GM18498 (cell line): ENCODE results near the gene MAPRE2.

ENCODE experiments used
- ATAC-seq: cut with Tn5 transposase; IDR thresholded peaks from one replicate; pipeline ENCODE4 v1.9.1; 2021; ENCODE audit warnings: mild to moderate bottlenecking, moderate library complexity; ENCODE audit not compliant: unreplicated experiment

The MAPRE2 gene

DNA sequence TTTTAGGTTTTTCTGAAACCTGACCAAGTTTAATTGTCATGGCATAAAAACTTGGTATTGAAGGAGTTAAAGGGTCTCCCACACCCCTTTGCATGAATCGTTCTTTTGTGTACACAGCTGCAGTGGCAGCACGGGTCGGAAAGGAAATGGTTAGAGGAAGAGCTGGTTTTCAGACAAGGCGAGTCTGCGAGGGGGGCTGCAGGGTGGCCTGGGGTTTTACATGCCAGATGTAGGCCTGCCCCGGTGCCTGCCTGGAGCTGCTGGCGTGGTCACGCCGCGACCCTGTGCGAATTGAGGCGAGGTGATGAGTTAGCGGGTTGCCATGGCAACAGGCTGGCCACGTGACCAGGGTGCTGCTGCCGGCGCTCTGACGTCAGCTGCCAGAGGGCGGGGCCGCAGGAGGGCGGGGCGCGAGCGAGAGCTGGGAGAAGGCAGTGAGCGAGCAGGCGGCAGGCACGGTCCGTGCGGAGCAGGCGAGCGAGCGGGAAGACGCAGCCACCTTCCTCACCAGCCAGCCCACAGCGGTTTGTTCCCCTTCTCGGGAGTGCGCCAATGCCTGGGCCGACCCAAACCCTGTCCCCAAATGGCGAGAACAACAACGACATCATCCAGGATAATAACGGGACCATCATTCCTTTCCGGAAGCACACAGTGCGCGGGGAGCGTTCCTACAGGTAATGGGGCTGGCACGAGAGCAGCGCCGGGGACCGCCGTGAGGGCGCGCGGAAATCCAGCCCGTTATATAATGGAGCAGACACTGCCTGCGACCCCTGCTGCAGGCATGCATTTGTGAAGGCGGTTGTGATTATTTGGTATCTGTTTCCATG lies at the start of gene MAPRE2:
MAPRE2 (plus strand) TSS at position 426 of the 827 bp plus-strand sequence; CDS start at position 553, 127 bp downstream.
- peak; percentile 81 for ATAC-seq

DNA sequence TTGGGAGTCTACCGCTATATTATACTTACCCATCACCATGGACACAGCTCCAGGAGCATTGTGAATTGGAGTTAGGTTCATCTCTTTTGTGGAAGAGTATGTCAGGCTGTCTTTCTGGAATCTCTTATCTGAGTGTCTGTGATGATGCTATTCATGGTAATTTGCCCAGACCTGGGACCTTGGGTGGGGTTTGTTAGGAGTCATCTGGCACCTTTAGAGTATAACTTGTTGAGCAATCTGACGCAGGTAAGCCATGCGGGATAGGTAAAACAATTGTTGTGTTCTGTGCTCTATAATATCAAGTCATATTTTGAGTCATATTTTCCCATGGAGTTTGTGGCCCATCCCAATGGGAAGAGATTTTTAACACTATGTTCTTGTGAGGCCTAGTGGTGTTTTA lies 49.7 kb upstream of the MAPRE2 start:
- no peak for ATAC-seq

DNA sequence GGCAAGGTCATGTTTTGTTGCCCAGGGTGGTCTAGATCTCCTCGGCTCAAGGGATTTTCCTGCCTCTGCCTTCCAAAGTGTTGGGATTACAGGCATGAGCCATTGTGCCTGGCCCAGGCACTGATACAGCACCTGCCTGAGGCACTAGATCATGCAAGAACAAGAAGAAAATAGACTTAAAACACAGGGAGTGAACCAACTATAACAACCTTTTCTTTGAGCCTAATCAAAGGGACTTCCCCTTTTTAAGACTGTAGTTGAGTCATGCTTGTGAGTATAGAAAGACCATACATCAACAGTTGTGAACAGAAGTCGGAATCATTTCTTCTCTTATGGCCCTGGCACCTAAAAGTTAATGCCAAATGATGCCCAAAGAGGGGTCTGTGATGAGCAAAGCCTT lies 47.9 kb upstream of the MAPRE2 start:
- ATAC-seq = no peak

DNA sequence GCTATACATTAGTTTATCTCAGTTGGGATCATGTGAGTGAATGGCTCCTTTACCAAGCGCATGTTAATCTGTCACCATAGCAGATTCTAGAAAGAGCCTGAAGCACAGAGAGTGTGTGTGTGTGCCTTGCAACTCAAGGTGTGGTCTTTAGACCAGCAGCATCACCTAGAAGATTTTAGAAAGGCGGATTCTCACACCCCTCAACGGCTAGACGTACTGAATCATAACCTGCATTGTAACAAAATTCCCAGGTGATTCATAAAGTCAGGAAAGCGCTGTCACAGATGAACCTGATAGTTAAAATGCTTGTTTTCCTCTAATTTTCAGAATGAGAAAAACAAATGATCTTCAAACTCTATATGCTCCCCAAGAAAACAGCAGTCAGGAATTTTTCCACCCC lies 45.5 kb upstream of the MAPRE2 start:
- ATAC-seq = no peak

DNA sequence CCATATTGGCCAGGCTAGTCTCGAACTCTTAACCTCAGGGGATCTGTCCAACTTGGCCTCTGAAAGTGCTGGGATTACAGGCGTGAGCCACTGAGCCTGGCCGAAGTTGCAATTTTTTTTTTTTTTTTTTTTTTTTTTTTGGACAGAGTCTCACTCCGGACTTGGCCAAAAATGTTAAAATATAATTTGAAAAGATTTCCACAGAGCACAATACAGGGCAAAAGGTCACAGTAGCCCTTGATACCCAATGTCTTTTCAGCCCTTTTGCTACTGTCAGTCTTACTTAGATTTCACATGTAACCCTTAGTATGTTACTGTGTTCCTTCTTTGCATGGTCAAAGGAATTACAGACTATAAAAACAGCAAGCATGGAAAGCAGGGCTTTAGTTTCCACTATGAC lies 42.6 kb upstream of the MAPRE2 start:
- no peak for ATAC-seq

DNA sequence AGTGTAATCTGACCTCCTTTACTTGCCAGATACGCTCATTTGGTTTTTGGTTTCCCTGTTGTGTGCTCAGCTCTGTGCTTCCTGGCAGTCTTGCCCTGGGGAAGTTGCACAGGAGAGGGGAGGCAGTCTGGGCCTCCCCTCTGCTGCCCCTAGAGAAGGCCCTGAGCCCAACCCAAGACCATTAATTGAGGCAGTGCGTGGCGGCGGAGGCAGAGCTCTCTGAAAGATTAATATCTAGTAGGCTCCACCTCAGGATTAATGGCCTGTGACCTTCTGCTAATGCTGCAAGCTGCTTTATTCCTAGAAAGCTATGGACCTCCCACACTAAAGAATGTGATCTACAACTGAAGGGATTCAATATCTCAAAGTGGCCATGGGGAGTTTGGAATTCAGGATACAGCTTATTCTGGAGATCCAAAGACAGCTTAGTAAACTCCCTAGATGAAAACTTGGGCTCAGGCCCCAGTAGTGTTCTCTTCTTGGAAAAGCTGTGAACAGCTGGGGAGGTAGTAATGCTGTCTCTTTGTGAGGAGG lies 41.4 kb upstream of the MAPRE2 start:
- ATAC-seq = no peak

DNA sequence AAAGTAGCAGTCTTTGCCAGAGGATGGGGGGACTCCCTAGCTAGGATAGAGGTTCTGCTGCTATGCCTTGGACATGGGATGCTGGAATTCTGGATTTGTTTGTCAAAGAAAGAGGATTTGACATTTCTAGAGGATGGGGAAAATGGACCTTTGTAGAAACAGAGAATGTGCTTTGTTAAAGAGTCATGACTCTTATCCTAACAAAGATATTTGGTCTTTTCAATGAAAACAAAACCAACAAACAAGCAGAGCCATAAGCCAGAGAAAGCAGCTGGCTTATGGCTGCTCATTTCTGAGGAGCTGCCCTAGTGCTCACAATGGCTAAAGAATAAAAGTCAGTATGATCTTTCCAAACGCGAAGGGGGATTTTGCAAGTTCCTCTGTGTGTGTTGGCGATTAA lies 40.8 kb upstream of the MAPRE2 start:
- ATAC-seq = no peak

DNA sequence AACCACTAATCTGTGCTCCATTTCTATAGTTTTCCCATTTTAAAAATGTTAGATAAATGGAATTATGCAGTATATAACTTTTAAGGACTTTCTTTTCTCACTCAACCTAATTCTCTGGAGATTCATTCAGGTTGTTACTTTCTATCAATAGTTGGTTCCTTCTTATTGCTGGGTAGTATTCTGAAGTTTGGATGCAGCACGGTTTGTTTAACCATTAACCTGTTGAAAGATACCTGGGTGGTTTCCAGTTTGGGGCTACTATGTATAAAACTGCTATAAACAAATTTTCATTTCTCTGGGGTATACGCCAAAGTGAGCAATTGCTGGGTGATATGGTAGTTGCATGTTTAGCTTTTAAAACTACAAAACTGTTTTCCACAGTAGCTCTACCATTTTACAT lies 39.1 kb upstream of the MAPRE2 start:
- ATAC-seq = no peak

DNA sequence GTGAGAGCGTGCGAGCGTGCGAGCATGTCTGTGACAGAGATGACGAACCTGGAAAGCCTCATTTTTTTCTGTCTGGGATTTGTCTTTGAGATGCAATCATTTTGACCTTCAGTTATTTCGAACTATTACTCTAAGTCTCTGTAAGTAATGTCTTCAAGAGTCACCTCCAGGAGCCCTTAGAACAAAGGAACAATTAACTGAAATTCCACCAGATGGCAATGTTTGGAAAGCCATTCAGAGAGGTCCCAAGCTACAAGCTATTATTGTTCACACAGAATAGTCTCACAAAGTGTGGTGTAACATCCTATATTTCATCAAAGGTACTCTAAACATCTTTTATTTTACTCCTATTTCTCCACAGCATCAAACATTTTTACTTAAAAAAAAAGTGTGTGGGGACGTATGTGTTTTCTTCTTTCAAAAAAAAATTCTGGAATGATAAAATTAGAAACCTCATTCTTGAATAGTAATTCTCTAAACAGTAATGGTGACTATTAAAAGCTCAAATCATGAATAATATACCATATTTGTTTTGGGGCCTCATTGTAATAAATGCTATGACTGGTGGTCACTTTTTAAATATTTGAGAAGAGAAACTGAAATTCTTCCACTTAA lies 35.1 kb upstream of the MAPRE2 start:
- ATAC-seq = peak; percentile 86

DNA sequence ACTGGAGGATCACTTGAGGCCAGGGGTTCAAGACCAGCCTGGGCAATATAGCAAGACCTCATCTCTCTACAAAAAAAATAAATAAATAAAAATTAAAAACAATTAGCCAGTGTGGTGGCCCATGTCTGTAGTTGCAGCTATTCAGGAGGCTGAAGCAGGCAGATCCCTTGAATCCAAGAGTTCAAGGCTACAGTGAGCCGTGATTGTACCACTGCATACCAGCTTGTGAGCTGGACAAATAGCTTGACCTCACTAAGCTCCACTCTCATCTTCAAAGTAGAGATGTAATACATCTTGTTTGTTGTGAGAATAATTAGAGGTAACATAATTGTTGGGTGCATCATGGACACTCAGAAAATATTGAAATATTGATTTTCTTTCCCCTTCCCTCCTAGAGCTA lies 31.1 kb upstream of the MAPRE2 start:
- ATAC-seq = no peak

DNA sequence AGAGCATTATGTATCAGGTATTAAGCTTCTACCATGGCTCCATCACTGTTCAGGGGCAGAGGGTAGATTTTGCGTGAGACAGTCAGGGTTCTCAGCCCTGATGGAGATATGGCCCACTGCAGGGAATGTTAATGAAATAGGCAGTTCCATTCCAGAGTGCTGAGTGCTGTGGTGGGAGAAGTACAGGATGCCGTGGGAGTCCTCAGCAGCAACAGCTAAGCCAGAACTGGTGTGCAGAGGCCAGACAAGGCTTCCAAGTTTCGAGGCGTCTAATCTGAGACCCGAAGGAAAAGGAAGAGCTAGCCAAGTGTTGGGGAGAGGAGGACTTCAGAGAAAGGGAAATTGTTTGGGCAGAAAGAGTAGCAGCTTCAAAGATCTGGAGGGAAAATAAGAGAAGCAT lies 30.2 kb upstream of the MAPRE2 start:
- no peak for ATAC-seq

DNA sequence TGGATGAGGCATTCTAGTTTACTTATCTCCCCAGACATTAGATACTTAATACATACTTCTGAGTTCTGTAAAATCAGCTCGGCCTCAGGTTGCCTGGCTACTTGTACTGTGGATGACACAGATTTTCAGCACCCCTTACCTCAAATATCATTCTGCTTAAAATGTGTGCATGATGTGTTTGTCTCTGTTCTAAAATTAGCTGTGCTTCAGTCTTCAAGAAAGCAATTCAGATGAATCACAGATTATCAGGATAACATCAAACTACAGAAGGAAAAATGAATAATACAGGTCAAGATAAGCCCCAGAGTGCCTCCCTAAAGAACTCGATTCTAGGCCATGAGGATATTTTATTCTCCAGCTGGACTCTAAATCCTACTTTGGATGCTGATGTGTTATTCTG lies 21.3 kb upstream of the MAPRE2 start:
- no peak for ATAC-seq

DNA sequence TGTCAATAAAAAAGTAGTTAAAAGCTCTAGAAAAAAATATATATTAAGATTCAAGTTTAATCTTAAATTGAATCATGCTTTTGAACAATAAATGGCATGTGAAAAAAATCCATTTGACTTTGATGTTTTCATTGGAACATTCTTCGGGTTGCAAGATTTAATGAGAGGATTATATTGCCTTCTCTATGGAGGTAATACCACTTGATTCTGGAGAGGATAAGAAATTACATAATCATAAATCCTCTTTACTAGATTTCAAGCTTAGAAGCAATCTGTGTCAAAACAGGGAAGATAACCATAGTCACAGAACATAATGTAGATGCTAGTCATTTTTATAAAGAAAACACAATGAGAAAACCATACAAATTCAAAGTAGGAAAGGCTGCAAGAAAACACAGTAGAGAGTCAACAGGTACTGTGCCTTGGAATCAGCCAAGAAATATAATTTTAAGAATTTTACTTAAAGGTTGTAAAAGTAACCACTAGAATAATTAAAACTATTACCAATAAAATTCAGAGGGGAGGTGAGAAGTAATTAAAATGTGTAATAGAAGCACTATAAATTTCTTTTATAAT lies 18.7 kb upstream of the MAPRE2 start:
- ATAC-seq = no peak

DNA sequence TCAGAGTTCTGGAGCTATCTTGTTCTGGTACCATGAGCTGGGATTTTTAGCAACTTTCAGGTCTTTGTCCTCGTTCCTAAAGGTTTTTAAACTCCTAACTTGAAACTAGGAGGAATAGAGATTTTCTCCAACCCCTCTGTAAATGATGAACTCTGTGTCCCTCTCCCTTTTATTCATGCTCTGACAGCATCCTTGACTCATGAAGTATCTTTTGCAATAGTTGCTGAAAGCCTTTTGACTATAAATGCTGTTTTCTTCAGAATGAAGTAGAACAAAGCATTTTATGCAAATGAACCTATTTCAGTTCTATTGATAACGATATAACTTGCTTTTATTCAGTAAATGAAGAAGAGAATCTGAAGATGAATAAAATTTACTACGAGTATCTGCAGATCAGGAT lies 17.0 kb upstream of the MAPRE2 start:
- ATAC-seq = no peak

DNA sequence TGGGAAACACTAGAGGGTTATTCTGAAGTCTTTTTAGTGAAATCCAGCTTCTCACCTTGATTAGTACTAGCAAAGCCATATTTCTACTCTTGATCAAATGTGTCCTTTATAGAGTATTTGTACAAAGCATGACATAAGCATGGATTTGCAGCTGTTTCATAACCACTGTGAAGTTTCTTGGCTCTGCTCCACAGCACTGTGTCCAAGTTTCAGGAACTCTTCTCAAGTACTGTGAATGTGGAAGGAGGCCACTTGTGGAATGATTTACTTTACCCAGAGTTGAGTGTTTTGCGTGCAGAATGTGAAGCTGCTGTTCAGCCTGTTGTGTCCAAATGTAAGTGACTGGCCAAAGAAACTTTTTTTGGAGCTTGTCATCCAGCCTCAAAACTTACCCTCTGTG lies 16.2 kb upstream of the MAPRE2 start:
- ATAC-seq = no peak

DNA sequence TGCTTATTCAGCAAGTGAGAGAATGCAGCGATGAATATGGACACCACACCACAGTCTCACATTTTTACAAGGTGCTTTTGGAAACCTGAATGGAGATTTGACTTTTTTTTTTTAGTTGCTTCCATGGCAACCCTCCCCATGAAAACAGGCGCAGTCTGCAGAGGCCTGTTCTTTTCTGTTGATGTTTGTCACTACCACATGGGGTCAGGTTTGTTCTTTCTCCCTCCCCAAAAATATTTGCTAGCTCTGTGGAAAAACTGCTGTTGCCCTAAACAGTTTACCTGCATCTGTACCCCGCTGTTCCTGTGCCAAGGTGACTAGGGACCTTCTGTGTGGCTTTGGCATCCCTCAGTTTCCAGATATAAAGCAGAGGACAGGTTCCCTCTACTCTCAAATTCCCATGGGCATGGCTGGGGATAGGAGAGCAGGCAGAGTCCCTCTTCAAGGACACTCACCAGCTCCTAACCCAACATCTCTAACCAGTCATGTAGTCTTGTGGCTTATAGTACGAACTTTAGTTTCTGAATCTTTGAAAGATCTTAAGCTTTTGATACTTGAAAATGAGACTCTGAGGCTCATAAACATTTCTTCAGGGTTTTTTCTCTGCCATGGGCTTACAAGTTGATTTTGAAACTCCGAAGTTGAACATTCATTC lies 14.7 kb upstream of the MAPRE2 start:
- ATAC-seq = no peak

DNA sequence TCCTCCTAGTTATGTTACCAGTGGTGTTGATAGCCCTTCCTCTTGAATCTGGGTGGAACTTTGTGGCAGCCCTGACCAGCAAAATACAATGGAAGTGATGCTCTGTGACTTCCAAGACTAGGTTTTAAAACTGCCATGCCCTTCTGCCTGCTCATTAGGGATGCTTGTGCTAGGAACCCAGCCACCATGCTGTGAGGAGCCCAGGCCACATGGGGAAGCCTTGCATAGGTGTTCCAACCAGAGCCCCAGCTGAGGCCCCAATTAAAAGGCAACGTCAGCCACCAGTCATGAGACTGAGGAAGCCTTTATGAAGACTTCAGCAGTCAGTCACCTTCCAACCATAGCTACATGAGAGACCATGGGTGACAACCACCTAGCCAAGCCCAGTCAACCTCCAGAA lies 14.0 kb upstream of the MAPRE2 start:
- no peak for ATAC-seq

DNA sequence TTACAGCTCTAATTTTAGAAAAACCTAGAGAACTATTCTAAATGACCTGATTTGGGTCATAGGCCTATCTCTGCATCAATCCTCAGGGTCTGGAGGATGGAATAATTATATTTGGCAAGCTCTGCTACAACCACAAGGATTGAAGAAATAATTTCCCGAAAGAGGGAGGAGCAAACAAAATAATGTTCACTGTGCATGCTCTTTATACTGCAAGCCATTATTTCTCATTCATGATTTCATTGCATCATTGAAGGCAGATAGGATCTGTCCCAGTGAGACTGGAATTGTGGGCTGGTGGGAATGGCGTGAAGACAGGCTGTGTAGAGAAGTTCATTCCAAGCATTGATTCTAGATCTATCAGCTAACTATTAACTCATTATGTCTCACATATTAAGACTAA lies 12.7 kb upstream of the MAPRE2 start:
- ATAC-seq = no peak

DNA sequence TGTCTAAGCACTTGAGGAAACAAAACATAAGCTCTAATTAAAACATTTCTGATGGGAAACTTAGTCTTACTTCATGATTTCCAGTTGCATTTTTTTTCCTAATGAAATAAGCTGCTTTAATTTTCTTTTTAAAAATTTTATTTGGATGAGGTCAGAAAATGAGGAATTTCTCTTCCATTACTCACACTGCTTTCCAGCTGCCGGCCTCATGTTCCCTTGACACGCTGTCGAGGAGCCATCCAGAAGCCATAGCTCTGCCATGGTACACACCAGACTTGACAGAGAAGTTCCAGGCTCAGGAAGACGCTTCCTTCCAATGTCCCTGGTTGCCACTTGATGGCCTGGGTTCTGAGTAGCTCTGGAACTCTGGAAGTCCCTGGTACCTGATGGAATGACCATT lies 12.1 kb upstream of the MAPRE2 start:
- ATAC-seq = no peak

DNA sequence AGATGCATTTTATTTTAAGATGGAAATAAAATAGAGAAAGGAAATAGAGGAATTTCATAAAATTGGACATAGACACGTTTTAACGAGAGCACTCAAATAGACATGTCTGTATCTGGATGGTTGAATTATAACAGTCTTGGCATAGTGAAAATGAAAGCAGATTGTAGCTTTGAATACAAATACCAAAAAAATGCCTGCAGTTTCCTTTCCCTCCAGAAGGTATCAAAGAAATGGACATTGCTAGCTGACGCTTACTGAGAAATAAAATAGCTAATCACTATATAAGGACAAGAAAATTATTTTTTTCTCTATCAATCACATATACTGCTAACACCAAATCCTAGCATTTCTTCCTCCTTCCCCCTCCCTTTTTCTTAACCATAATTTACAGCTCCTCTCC lies 11.4 kb upstream of the MAPRE2 start:
- ATAC-seq = peak; percentile 86

DNA sequence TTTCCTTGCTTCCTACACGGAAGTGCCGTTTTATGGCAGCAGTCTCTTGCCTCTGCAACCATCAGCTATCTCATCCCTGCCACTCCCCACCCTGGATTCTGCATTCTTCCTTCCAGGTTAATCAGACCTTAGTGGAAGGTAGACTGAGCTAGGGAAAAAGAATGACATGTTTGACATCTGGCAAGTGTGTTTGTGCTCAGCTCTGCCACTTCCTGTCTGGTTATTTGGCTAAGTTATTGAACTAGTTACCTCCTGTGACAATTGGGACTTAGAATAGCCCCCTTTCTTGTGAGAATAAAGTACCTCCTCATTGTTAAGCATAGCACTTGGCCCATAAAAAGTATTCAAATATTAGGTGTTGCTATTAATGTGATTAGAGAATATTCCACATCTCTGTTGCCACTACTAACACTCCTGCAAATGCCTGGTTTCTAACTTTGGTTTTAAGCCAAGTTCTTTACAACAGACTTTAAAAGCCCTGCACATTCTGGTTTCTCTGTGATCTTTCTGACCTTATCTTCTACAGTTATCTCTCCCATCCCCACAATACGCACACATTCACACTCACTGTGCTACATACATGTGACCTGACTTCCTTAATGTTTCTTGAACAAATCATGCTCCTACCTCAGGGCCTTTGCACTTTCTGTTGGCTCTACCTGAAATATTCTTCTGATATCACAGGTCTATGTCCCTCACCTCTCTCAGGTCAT lies 10.8 kb upstream of the MAPRE2 start:
- peak; percentile 62 for ATAC-seq
